CD4-positive, alpha-beta T cell treated with Interleukin-15 for 4 hours (primary cell): ENCODE measurements around the gene DCLRE1B.
A peak's percentile ranks its signal among the peaks of the same experiment; 100 is the strongest.

Experiments
- DNase-seq: peaks from one replicate; pipeline ENCODE4 v3.0.0-alpha.2; 2020; ENCODE audit warnings: low spot score

Gene DCLRE1B

GRCh38 chr1:113904674-113905434 is at the start of gene DCLRE1B, which contains the start of gene AP4B1:
DCLRE1B (plus strand) TSS chr1:113905326; CDS start chr1:113905587, 261 bp downstream.
AP4B1 (minus strand) TSS chr1:113904799; CDS start chr1:113904717, 82 bp downstream.
- DNase-seq: peak; percentile 99

GRCh38 chr1:113855630-113856400 is 49.3 kb upstream of the DCLRE1B start:
- no peak for DNase-seq

- no peak for DNase-seq
Measured at GRCh38 chr1:113856401-113856790, 48.7 kb upstream of the DCLRE1B start.

GRCh38 chr1:113857776-113858175 is 47.4 kb upstream of the DCLRE1B start:
- DNase-seq: no peak

GRCh38 chr1:113858418-113858817 is 46.7 kb upstream of the DCLRE1B start:
- no peak for DNase-seq

GRCh38 chr1:113858982-113859381 is 46.1 kb upstream of the DCLRE1B start:
- no peak for DNase-seq

- DNase-seq: no peak
Measured at GRCh38 chr1:113859478-113860175, 45.5 kb upstream of the DCLRE1B start.

GRCh38 chr1:113860891-113861290 is 44.2 kb upstream of the DCLRE1B start:
- DNase-seq: no peak

- no peak for DNase-seq
Measured at GRCh38 chr1:113861641-113862040, 43.5 kb upstream of the DCLRE1B start.

- DNase-seq: peak; percentile 30
Measured at GRCh38 chr1:113868387-113869083, 36.6 kb upstream of the DCLRE1B start.

GRCh38 chr1:113870778-113871177 is 34.3 kb upstream of the DCLRE1B start:
- DNase-seq: no peak

- DNase-seq: peak; percentile 88
Measured at GRCh38 chr1:113871597-113872113, 33.5 kb upstream of the DCLRE1B start, which contains the start of gene PTPN22. PTPN22 (minus strand) TSS chr1:113871712.

- DNase-seq: no peak
Measured at GRCh38 chr1:113872219-113872935, 32.7 kb upstream of the DCLRE1B start.

- peak; percentile 64 for DNase-seq
Measured at GRCh38 chr1:113874012-113874879, 30.9 kb upstream of the DCLRE1B start.

GRCh38 chr1:113875714-113876113 is 29.4 kb upstream of the DCLRE1B start:
- no peak for DNase-seq

GRCh38 chr1:113876176-113876575 is 28.9 kb upstream of the DCLRE1B start:
- no peak for DNase-seq

GRCh38 chr1:113879739-113880038 is 25.4 kb upstream of the DCLRE1B start:
- no peak for DNase-seq

- no peak for DNase-seq
Measured at GRCh38 chr1:113881661-113882060, 23.5 kb upstream of the DCLRE1B start.

GRCh38 chr1:113886417-113887401 is 18.4 kb upstream of the DCLRE1B start:
- DNase-seq: no peak
